ENCODE measurements around the gene TBC1D5. TPM values are rescaled to one million over a fixed set of nuclear protein-coding genes. Genes with fewer than 3 reads are reported as not detected.
"Not testable (repeated sequence)": the region's sequence is repeated elsewhere in the genome, so short reads cannot be mapped to it uniquely, and the experiment has no call there.

Gene TBC1D5
- total and polyA plus RNA-seq, 4 donors = 11.8 to 75.5 (median 34.5) TPM

GRCh38 chr3:17709236-17709810 lies 33.1 kb downstream of the TBC1D5 start:
- no peaks in the 10 kb centered on the region for H3K27me3 ChIP-seq (ENCODE audit: control insufficient read depth in 1 of 2, insufficient read depth in 2 of 2, low read length in 1 of 2)
- DNase-seq (no peak), ATAC-seq (ENCODE audit: low FRiP score) (no peak)

GRCh38 chr3:17707813-17708543 lies 34.5 kb downstream of the TBC1D5 start:
- Histone ChIP-seq H3K36me3 (ENCODE audit: control insufficient read depth in 1 of 2, insufficient read depth in 2 of 2, low read length in 1 of 2) (no peaks in the 10 kb centered on the region), H3K9me3 (ENCODE audit: control insufficient read depth, low read length) (no peaks in the 10 kb centered on the region), H3K4me1 (ENCODE audit: control insufficient read depth in 1 of 2, insufficient read depth in 2 of 2, low read length in 2 of 2) (no peaks in the 10 kb centered on the region), H3K4me3 (ENCODE audit: low read length in 2 of 2) (no peak overlapping the region), H3K27me3 (ENCODE audit: control insufficient read depth in 1 of 2, insufficient read depth in 2 of 2, low read length in 1 of 2) (no peaks in the 10 kb centered on the region), H3K27ac (ENCODE audit: low read depth in 1 of 2, low read length in 2 of 2) (no peak overlapping the region)
- DNase-seq (no peak), ATAC-seq (ENCODE audit: low FRiP score) (no peak)
- intact Hi-C loops (cut with DNase I) = no loop called here
- WGBS, 2 donors = 68 to 69% methylated on average over 4 of the region's 4 CpGs

More at GRCh38 chr3:17709236-17709810, 33.1 kb downstream of the TBC1D5 start:
- Histone ChIP-seq H3K27ac (ENCODE audit: low read depth in 1 of 2, low read length in 2 of 2) (no peak overlapping the region), H3K36me3 (ENCODE audit: control insufficient read depth in 1 of 2, insufficient read depth in 2 of 2, low read length in 1 of 2) (peaks cover 0 to 5% of the 10 kb centered on the region in 2 donors), H3K4me1 (ENCODE audit: control insufficient read depth in 1 of 2, insufficient read depth in 2 of 2, low read length in 2 of 2) (no peaks in the 10 kb centered on the region), H3K4me3 (ENCODE audit: low read length in 2 of 2) (no peak overlapping the region), H3K9me3 (ENCODE audit: control insufficient read depth, low read length) (peaks cover 1% of the 10 kb centered on the region)
- intact Hi-C loops (cut with DNase I) = no loop called here
- 78 to 82% methylated on average over 1 of the region's 1 CpG for WGBS, 2 donors

- H3K9me3 ChIP-seq (ENCODE audit: control insufficient read depth, low read length); ATAC-seq (ENCODE audit: low FRiP score); H3K27ac ChIP-seq (ENCODE audit: low read depth in 1 of 2, low read length in 2 of 2); intact Hi-C loops (cut with DNase I); DNase-seq; H3K4me3 ChIP-seq (ENCODE audit: low read length in 2 of 2); H3K27me3 ChIP-seq (ENCODE audit: control insufficient read depth in 1 of 2, insufficient read depth in 2 of 2, low read length in 1 of 2); H3K36me3 ChIP-seq (ENCODE audit: control insufficient read depth in 1 of 2, insufficient read depth in 2 of 2, low read length in 1 of 2); H3K4me1 ChIP-seq (ENCODE audit: control insufficient read depth in 1 of 2, insufficient read depth in 2 of 2, low read length in 2 of 2): not testable (repeated sequence)
- WGBS, 2 donors = 97 to 98% methylated on average over 12 to 15 of the region's 15 CpGs
Measured at GRCh38 chr3:17705991-17706390, 36.4 kb downstream of the TBC1D5 start.

- ATAC-seq (ENCODE audit: low FRiP score); H3K4me3 ChIP-seq (ENCODE audit: low read length in 2 of 2); intact Hi-C loops (cut with DNase I); DNase-seq; H3K27me3 ChIP-seq (ENCODE audit: control insufficient read depth in 1 of 2, insufficient read depth in 2 of 2, low read length in 1 of 2); H3K9me3 ChIP-seq (ENCODE audit: control insufficient read depth, low read length); H3K27ac ChIP-seq (ENCODE audit: low read depth in 1 of 2, low read length in 2 of 2); H3K4me1 ChIP-seq (ENCODE audit: control insufficient read depth in 1 of 2, insufficient read depth in 2 of 2, low read length in 2 of 2); H3K36me3 ChIP-seq (ENCODE audit: control insufficient read depth in 1 of 2, insufficient read depth in 2 of 2, low read length in 1 of 2): not testable (repeated sequence)
- WGBS, 2 donors = 97 to 100% methylated on average over 2 of the region's 2 CpGs
Measured at GRCh38 chr3:17699815-17700214, 42.6 kb downstream of the TBC1D5 start.

GRCh38 chr3:17695665-17696064 lies 46.8 kb downstream of the TBC1D5 start:
- H3K9me3 ChIP-seq (ENCODE audit: control insufficient read depth, low read length); H3K36me3 ChIP-seq (ENCODE audit: control insufficient read depth in 1 of 2, insufficient read depth in 2 of 2, low read length in 1 of 2); H3K4me3 ChIP-seq (ENCODE audit: low read length in 2 of 2); intact Hi-C loops (cut with DNase I); ATAC-seq (ENCODE audit: low FRiP score); H3K27me3 ChIP-seq (ENCODE audit: control insufficient read depth in 1 of 2, insufficient read depth in 2 of 2, low read length in 1 of 2); H3K4me1 ChIP-seq (ENCODE audit: control insufficient read depth in 1 of 2, insufficient read depth in 2 of 2, low read length in 2 of 2); DNase-seq; H3K27ac ChIP-seq (ENCODE audit: low read depth in 1 of 2, low read length in 2 of 2): not testable (repeated sequence)
- 97 to 98% methylated on average over 2 of the region's 2 CpGs for WGBS, 2 donors

GRCh38 chr3:17693670-17693999 lies 48.8 kb downstream of the TBC1D5 start:
- H3K27me3 ChIP-seq (ENCODE audit: control insufficient read depth in 1 of 2, insufficient read depth in 2 of 2, low read length in 1 of 2); intact Hi-C loops (cut with DNase I); H3K4me3 ChIP-seq (ENCODE audit: low read length in 2 of 2); H3K27ac ChIP-seq (ENCODE audit: low read depth in 1 of 2, low read length in 2 of 2); ATAC-seq (ENCODE audit: low FRiP score); H3K4me1 ChIP-seq (ENCODE audit: control insufficient read depth in 1 of 2, insufficient read depth in 2 of 2, low read length in 2 of 2); DNase-seq; H3K36me3 ChIP-seq (ENCODE audit: control insufficient read depth in 1 of 2, insufficient read depth in 2 of 2, low read length in 1 of 2); H3K9me3 ChIP-seq (ENCODE audit: control insufficient read depth, low read length): not testable (repeated sequence)
- WGBS, 2 donors = 95 to 97% methylated on average over 8 of the region's 8 CpGs

- H3K36me3 ChIP-seq (ENCODE audit: control insufficient read depth in 1 of 2, insufficient read depth in 2 of 2, low read length in 1 of 2); H3K4me3 ChIP-seq (ENCODE audit: low read length in 2 of 2); ATAC-seq (ENCODE audit: low FRiP score); DNase-seq; H3K27ac ChIP-seq (ENCODE audit: low read depth in 1 of 2, low read length in 2 of 2); H3K4me1 ChIP-seq (ENCODE audit: control insufficient read depth in 1 of 2, insufficient read depth in 2 of 2, low read length in 2 of 2); intact Hi-C loops (cut with DNase I); H3K27me3 ChIP-seq (ENCODE audit: control insufficient read depth in 1 of 2, insufficient read depth in 2 of 2, low read length in 1 of 2); H3K9me3 ChIP-seq (ENCODE audit: control insufficient read depth, low read length): not testable (repeated sequence)
- 96% methylated on average over 22 of the region's 22 CpGs for WGBS, 2 donors
Measured at GRCh38 chr3:17692846-17693669, 49.4 kb downstream of the TBC1D5 start.

GRCh38 chr3:17687566-17687965 lies 54.9 kb downstream of the TBC1D5 start:
- peaks cover 0 to 1% of the 10 kb centered on the region in 2 donors for H3K4me1 ChIP-seq (ENCODE audit: control insufficient read depth in 1 of 2, insufficient read depth in 2 of 2, low read length in 2 of 2)
- H3K27ac ChIP-seq (ENCODE audit: low read depth in 1 of 2, low read length in 2 of 2) = no peak overlapping the region
- no peak for ATAC-seq (ENCODE audit: low FRiP score)
- H3K36me3 ChIP-seq (ENCODE audit: control insufficient read depth in 1 of 2, insufficient read depth in 2 of 2, low read length in 1 of 2) = no peaks in the 10 kb centered on the region
- no peaks in the 10 kb centered on the region for H3K9me3 ChIP-seq (ENCODE audit: control insufficient read depth, low read length)
- H3K4me3 ChIP-seq (ENCODE audit: low read length in 2 of 2) = no peak overlapping the region
- 95 to 97% methylated on average over 1 of the region's 1 CpG for WGBS, 2 donors
- no peaks in the 10 kb centered on the region for H3K27me3 ChIP-seq (ENCODE audit: control insufficient read depth in 1 of 2, insufficient read depth in 2 of 2, low read length in 1 of 2)
- no peak for DNase-seq
- intact Hi-C loops (cut with DNase I) = no loop called here

Measured in aorta (tissue), 5 donors.